Fibroblast of skin of left biceps (primary cell): Measurements from ENCODE around the gene SETD1B.
A peak's percentile ranks its signal among the peaks of the same experiment; 100 is the strongest.

ENCODE experiments used
- DNase-seq, 2 experiments: peaks; one replicate each; pipeline ENCODE4 v3.0.0-alpha.2; 2013; ENCODE audit warnings: low read depth in 2 of 2

SETD1B gene

DNA sequence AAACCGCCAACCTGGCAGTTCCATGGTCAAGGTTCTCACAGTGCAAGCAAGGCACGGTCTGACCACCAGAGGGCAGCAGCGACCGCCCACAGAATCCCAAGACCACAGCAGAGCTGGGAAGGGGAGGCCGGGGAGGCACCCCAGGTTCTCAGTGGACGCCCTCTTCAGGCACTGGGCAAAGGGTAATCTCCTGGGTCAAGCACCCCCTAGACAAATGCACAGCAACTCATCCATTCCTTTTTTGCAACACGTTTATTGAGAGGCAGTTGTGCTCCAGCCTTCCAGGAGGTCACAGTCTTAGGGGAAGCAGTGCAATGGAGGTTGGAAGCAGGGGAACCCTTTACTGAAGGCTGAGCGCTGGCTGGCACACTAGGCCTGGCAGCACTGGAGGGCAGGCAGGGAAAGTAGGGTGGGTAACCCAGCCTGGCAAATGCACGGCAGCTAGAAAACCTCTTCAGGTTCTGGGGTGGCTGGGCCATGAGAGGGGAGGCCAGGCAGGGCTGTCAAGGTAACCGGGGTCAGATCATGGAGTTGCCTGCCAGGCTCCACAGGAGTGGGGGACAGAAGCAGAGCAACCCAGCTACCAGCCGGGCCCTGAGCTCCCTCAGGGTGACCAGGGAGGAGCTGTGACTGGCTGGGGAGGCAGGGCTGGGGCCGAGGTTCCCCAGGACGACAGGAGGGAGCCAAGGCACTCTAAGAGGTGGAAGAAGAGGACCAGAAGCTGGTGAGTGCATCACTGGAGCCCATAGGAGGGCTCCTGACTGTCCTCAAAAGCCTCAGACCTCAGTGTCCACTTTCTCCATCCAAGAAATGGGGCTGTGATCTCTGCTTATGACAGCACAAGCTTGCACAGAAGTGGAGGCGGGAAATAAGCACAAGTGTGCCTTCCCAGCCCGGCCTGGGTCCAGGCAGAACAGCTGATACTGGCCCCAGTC lies 8.5 kb upstream of the SETD1B start:
- no peak for DNase-seq

DNA sequence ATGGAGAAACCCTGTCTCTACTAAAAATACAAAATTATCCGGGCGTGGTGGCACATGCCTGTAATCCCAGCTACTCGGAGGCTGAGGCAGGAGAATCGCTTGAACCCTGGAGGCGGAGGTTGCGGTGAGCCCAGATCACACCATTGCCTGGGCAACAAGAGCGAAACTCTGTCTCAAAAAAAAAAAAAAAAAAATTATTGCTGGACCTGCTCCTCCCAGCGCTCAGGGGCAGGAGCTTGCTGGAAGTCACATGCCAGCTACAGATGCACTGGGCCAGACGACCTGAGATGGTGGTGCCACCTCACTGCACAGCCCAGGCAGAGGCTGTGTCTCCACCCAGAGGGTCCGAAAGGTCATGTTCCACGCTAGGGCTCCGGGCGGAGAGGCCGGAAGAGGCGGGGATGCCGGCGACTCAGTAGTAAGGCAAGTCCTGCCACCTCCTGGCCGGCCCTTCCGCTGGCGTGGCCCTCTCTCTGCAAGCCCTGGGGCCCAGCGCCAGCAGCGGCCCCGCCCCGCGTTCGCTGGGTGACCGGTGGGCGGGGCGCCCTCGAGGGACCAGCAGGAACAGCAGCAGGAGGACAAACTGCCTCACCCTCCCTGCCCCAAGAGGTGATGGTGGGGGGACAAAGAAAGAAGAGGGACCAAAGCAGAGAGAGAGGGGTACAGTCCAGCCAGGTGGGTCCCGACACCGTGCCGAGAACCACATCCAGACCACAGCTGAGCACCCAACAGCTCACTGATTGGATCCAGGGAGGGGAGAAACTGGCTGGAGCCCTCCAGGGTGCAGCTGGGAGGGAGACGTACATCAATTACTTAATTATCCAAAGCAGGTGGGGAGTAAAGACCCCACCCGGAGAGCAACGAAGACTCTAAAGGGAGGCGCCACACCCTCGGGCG lies 6.7 kb upstream of the SETD1B start:
- no peak for DNase-seq

DNA sequence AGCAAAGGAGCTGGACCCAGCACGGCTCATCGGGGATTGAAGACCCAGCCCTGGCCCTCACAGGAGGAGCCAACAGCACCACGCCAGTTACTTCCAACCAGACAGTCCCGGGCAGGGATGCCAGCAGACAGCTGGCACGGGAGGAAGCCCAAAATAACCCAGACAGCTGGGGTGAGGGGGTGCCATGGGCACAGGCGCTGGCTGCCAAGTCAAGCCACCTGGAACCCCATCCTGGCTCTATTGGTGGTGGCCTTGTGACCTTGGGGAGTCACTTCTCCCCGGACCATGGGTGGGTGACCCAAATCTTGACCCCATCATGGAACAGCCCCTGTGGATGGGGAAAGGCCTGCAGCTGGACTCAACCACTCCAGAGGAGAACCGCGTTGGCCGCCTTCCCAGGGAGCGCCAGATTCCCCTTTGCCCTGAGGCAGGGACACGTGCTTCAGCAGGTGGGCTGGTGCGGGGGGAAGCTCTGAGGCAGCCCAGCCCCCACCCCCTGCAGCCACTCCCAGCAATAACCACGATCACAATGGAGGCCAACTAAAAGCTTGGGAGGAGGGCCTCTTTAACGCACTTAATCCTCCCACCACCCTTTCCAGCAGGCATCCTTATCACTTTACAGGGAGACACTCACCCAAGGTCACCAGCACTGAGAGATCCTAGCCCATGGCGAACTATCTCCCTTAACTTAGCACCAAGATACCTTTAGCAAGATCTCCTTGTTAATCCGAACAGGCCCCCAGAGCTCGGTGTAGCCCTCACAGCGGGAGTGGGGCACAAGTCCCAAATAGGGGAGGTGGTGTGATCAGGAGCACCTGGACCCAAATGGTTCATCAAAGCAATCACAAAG lies 5.6 kb upstream of the SETD1B start:
- DNase-seq, result no peak

DNA sequence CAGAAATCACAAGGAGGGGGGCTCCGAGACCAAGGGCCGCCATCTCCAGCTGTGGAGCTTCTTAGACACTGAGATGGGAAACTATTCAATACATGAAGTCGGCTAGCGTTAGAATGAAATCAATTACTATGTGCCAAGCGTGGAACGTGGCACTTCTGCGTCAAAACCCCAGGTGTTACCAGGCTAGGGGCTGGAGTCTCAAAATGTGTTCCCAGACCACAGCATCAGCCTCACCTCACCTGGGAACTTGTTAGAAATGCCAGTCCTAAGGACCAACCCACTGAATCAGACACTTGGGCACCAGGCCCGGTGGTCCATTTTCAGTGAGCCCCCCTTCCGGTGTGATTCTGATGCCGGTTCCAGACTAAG lies 5.0 kb upstream of the SETD1B start:
- DNase-seq, result no peak

DNA sequence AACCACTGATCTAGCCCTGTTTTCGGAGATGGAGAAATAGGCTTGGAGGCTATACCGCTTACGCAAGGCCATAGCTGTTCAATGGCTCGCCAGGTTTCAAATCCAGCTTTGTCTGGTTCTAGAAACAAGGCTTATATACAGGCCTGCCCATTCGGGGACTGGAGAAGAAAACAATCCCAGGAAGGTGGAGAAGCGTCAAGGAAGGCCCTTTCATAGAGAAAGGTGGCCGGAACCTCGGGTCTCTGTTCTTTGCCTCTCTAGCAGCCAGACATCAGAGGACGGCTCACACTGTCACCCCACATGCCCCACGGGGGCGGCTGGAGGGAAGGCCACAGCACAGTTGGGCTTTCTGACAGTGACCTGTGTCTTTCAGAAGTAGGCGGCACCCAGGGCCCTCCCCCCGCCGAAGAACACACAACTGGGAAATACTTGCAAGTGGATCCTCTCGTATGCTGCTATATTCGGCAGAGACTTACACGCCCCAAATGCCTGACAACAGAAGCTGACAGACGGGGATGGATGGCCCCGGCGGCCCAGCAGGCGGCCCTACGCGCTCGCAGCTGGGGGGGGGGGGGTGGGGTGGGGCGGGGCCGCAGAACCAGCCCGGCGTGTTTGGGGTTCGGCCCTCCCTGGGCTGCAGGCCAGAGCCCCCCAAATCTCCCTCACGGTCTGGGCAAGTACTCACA lies 4.5 kb upstream of the SETD1B start:
- peak in 1 of 2 experiments; percentile 62 for DNase-seq

DNA sequence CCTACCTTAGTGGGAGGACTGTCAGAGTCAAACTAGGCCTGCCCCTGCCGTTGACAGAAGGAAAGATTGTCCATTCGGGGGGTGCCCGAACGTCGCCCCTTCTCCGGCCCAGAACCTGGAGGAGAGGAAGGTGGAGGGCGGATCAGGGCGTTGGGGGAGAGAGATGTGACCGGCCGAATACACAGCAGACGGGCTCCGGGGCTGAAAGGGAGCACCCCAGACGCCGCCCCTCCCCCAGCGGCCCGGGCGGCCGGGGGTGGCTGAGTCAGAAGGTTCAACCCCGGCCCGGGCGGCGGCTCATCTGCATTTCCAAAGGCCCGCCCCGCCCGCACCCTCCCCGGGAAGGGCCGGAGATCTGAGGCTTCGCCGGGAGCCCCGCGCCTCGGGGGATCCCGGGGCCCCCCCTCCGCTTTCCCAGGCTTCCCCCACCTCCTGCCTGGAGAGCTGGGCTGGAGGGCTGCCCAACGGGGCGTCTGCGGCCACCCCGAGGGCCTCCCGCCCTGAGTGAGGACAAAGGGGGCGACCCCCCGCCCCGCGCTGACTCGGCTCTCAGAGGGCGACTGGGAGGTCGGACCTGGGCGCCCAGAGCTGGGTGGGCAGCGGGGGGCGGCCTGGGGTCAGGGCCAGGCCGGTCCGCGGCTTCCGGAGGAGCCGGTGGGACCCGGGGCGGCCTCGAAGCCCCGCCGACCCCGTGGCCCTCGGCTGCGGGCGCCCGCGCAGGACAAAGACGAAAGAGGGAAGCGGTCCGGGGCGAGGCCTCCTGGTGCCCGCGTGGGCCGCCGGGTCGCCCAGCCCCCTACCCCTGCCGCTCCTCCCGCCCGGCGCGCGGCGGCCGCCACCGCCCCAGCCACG lies 3.7 kb upstream of the SETD1B start:
- peak; percentile 75 to 82 for DNase-seq

DNA sequence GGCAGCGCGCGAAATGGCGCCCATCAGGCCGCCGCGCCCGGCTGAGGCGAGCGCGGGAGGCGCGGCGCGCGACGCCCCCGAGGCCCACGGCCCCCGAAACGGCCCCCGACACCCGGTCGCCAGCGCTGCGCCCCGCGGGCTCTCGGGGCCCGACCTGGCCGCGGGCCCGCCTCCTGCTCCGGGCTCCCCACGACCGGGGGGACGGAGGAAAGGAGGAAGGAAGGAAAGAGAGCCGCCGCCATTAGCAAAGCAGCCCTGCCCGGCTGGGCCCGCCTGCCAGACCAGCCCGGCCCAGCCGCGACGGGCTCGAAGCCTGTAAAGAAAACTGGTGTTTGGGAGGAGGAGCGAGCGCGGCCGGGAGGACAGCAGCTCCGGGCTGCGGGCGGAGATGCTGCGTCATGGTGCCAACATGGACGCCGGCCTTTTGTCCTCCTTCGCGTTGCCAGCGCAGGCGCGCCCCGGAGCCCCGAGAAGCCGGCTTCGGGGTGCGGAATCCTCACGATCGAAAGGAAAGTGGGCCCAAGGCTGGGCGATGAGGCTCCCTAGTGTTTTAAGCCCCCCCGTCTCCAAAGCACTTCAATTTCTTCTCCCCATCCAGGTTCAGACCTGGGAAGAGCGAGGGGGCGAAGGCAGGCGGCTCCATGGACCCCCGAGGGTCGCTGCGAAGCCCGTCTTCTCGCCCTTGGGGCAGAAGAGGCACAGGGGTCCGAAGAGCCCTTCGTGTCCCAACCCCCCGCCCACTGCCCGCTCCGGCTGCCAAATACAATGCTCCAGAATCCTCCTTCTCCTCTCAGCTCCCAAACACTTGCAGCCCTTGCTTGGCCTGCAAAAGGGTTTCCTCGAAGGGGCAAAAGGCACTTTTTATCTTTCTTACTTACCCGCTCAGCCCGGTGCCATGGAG lies 2.9 kb upstream of the SETD1B start:
- DNase-seq, result no peak

DNA sequence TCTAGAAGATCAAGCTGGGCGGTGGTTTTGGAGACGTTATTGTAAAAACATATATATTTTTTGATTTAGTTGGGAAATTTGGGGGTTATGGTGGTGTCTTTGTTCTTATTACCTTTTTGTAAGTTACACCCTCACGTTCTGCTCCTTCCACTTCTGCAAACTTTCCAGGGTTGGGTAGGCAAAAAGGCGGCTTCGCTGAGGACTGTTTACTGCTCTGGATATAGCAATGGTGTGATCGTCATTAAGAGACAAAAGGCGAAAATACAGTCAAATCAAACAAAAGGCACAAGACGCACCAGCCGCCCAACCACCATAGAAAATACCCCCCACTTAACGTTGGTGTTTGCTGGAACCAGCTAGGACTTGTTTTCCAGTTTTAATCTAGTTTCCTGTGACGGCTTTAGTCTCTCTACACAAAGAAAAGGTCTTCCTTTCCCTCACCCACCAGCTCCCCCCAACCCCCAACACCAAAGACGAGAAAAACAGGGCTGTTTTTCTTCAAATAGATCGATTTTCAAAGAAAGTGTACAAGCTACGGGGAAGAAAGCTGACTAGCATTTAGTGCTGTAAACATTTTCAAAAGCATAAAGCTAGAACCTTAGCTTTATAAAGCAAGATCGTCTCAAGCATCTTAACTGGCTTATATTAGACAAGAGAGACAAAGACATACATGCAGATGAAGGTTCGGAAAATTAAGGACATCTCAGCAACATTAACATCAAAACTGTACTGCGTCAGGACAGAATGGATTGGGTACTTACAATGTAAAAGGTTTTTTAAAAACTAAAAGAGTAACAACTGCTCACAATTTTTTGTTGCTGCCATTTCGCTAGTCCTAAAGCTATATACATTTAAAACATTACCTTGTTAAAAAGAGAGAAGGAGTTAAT lies 2.0 kb upstream of the SETD1B start:
- DNase-seq, result no peak

DNA sequence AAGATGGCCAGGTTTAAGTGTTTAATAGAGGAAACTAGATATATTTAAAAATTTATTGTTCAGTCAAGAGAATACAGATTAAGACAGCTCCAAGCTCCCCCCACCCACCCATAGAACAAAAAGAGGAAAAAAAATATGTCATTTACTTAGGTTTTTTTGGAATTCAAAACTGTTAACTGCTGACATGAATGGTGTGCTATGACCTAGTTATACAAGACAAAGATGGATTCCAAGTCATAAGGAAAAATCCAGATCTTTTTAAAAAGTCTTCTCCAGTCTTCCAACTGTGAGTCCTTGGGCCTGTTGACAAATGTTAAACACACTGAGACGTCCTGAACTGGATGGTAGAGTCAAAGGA lies 1.3 kb upstream of the SETD1B start:
- DNase-seq, result no peak

DNA sequence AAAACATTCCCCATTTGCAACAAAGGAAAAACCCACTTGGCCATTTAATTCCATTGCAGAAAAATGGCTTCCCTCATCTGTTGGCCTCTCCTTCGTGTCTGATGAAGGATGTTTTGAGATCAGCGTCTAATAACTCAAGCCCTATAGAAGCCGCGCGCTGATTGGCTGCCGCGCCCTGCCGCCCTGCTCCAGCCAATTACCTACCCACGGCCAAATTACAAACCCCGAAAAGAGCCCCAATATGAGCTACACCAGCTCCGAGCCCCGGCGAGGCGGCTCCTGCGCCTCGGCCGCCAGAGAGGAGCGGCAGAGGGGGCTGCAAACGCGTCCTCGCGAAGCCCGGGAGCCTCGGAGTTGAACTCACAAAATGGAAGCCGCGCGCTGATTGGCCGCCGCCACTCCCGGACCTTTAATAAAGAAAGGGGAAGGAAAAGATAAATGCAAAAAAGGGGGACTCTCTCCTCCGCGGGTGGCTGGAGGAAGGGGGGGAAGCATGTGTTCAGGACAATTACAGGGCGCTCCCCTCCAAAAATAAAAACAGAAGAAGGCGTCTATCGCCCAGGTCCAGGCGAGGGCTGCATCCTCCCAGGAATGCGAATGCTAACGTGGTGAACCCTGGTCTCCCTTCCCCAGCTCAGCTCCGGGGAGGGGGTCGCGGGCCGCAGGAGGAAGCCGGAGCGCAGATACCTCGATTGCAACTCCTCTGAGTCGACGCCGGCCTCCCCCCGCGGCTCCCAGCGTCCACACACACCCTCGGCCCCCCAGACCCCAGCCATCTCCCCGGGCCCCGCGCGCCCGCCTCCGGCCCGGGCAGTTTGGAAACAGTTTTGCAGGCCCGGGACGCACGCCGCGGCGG lies 738 bp upstream of the SETD1B start:
- DNase-seq, result peak; percentile 94 to 95

DNA sequence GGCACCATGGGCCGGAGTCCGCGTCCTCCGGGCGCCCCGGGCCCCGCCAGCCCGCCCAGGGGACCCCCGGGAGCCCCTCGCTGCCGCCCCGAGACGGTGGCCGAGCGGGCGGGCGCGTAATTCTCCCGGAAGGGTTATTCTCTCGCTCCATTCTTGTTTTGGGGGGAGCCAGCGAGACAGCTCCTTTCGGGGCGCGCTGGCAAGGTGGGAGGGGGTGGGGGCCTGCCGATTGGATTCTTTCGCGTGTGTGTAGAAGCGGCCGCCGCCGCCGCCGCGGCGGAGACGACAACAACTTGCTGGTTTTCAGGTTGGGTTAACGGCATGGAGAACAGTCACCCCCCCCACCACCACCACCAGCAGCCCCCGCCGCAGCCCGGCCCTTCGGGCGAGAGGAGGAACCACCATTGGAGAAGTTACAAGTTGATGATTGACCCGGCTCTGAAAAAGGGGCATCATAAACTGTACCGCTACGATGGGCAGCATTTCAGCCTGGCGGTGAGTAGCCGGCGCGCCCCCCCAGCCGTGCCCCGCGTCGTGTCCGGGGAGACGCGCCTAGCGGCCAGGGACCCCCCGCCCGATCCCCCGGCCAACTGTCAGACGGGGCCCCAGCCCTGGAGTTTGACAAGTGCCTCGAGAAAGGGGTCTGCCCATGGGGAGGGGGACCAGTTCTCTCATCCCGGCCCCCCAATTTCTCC lies 755 bp downstream of the SETD1B start:
- DNase-seq, result no peak

DNA sequence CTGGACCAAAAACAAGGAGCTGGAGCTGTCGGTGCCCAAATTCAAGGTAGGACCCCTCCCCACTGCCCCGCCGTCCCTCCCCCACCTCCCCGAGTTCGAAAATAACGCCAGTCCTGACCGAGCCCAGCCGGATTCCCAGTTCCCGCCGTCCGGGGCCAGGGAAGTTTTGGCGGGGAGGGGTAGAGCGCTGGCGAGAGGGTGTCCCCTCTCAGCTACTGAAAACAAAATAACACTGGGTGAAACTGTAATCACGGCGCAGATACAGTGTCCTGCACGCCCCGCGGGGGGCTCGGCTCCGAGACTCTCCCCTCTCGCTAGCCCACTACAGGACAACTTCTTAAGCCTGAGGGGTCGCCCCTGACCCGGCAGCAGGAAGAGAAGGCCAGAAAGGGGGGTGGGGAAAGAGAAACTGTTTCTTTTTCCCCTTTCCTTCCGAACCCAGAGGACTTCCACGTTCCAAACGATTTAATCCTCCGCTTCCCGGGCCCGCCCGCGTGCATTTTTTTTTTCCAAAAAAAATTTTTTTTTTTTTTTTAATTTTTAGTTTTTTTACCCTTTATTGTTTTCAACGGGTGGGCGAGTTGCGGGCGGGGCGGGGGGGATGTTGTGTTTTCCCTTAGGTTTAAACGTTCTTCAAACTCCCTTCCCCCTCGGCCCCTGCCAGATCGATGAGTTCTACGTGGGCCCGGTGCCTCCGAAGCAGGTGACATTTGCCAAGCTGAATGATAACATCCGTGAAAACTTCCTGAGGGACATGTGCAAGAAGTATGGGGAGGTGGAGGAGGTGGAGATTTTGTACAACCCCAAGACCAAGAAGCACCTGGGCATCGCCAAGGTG lies 1.6 kb downstream of the SETD1B start:
- DNase-seq, result no peak

DNA sequence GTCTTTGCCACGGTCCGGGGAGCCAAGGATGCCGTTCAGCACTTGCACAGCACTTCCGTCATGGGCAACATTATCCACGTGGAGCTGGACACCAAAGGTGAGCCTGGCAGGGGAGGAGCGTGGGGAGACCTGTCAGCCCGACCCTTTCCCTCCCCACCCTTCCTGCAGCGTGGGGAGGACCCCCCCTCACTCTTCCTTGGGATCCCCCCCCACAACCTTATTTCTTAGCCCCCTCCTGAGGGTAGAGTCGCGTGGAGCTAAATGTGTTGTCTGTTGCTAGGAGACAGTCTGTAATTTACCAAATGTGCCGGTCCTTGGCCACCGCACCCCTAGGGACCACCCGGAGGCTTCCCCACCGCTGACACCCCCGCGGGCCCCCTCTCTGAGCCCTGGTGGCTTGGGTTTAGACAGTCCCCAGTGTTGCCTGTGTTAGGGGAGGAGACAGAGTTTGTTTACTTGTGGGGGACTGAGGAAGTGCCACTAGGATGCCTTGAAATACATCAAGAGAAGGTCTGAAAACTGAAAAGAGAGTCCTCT lies 2.3 kb downstream of the SETD1B start:
- DNase-seq, result no peak

DNA sequence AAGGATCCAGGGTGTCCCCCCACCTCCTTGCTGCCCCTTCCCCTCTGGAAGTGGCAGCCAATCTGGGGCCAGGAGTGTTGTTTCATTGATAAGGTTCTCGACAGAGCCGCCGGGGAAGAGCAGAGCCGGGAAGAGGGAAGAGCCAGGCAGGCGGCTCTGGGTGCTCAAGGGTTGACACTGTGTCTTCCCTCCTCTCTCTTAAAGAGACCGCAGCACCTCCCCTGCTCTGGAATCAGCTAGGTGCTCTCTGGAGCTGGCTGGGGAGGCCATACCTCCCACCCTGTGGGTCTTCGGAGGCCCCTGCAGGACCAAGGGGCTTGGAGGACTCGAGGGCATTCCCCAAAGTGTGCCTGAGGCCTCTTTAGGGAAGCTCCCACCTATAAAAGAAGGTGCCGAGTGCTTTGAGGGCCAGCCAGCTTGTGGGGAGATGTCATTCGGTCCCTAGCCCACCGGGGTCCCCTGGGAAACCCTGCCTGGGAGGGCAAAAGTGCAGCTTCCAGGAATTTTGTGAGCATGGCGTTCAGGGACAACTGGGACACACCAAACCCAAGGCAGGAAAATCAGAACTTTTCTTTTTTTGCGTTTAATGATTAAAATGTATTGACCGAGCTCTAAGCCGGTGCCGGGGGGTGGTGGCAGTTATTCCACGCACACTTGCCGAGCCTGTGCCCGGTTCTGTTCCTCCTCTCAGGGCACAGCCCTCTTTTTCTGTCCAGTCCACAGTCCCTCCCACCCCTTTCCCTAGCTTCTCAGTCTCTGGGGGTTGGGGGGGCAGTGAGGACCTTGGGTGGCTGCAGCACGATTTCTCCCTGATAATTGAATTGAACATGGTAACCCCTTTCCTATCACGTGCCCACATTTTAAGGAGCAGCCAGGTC lies 3.0 kb downstream of the SETD1B start:
- no peak for DNase-seq
